ENCODE results near the gene GALNS. TPM values are rescaled to one million over a fixed set of nuclear protein-coding genes. Genes with fewer than 3 reads are reported as not detected.

GALNS gene
- total and polyA plus RNA-seq, 2 donors (not counting 1 experiment from before 2014, with no cell fraction given): 10.6 to 29.6 TPM

DNA sequence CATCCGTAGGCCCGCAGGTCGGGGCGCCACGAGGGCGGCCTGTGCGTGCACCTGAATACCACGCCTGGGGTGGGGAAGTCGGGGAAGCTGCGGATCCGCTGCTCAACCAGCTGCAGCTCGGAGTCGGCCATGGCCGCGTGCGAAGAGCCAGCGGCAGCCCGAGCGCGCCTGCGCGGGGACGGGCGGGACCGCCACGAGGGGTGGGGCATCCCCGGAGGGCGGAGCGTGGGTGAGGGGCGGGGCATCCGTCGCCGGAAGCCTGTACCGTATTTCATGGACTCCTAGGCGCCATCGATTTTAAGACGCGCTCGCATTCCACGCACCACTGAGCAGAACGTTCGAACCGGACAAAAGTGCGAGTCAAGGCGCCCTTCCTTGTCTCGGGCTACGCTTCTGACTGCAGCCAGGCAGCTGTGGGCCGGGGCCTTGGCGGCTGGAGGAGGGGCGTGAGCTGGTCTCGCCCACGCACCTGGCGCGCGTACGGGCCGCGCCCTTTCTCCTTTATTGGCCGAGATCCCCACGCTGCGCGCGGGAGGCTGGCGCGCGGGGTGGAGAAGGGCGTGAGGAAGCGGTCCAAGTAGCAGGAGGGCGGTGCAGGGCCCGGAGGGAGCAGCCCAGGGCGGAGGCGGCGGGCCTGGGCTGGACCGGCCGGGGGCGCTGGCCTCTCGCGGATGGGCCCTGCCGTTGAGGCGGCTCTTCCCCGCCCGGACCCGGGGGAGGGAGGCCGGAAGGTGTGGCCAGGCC is 44.8 kb downstream of the GALNS start, which contains the start of gene APRT:
TSS of gene APRT (minus strand) at position 160 of the 744 bp plus-strand sequence. CDS start at position 131, 29 bp downstream.
- DNase-seq (ENCODE audit: low read depth in 2 of 2): peak; percentile 93 to 95
- peaks cover 17% of the 10 kb centered on the region for H3K36me3 ChIP-seq (ENCODE audit: control insufficient read depth, insufficient read depth, low read length)
- no peaks in the 10 kb centered on the region for H3K27me3 ChIP-seq (ENCODE audit: control insufficient read depth, insufficient read depth, low read length)
- no peaks in the 10 kb centered on the region for H3K9me3 ChIP-seq (ENCODE audit: control insufficient read depth, insufficient read depth, low read depth, low read length)
- TF ChIP-seq EZH2 (IDR thresholded peaks at IDR 0.05; ENCODE audit: low read length, missing control alignments): no peak
- TF ChIP-seq, protein P1, sequence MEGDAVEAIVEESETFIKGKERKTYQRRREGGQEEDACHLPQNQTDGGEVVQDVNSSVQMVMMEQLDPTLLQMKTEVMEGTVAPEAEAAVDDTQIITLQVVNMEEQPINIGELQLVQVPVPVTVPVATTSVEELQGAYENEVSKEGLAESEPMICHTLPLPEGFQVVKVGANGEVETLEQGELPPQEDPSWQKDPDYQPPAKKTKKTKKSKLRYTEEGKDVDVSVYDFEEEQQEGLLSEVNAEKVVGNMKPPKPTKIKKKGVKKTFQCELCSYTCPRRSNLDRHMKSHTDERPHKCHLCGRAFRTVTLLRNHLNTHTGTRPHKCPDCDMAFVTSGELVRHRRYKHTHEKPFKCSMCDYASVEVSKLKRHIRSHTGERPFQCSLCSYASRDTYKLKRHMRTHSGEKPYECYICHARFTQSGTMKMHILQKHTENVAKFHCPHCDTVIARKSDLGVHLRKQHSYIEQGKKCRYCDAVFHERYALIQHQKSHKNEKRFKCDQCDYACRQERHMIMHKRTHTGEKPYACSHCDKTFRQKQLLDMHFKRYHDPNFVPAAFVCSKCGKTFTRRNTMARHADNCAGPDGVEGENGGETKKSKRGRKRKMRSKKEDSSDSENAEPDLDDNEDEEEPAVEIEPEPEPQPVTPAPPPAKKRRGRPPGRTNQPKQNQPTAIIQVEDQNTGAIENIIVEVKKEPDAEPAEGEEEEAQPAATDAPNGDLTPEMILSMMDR (conservative IDR thresholded peaks at IDR 0.05 in 1 of 2, IDR thresholded peaks at IDR 0.05 in 1 of 2; ENCODE audit: low read depth in 1 of 2, low read length in 2 of 2): peak; percentile 5 to 22
- peaks cover 15% of the 10 kb centered on the region for H3K4me1 ChIP-seq (ENCODE audit: control insufficient read depth, extremely low read depth, insufficient read depth, low read length)
- H3K9ac ChIP-seq (ENCODE audit: insufficient read depth, low read length): peak within 1 kb of the TSS; percentile 91
- peak within 1 kb of the TSS; percentile 65 to 75 (median 72) for H3K4me3 ChIP-seq (replicated peaks in 1 of 4; ENCODE audit: control extremely low read depth in 1 of 4, insufficient read depth in 1 of 4, low read depth in 3 of 4, low read length in 4 of 4)
- H2AFZ ChIP-seq (ENCODE audit: low read length): peak within 1 kb of the TSS; percentile 74
- H4K20me1 ChIP-seq (ENCODE audit: control insufficient read depth, extremely low read depth, insufficient read depth, low read length): no peaks in the 10 kb centered on the region
- H3K27ac ChIP-seq (ENCODE audit: insufficient read depth, low read length): peak within 1 kb of the TSS; percentile 88
- peaks cover 16% of the 10 kb centered on the region for H3K79me2 ChIP-seq (ENCODE audit: control insufficient read depth, insufficient read depth, low read length)
- peak within 1 kb of the TSS; percentile 83 for H3K4me2 ChIP-seq (ENCODE audit: extremely low read depth, insufficient read depth, low read length)

DNA sequence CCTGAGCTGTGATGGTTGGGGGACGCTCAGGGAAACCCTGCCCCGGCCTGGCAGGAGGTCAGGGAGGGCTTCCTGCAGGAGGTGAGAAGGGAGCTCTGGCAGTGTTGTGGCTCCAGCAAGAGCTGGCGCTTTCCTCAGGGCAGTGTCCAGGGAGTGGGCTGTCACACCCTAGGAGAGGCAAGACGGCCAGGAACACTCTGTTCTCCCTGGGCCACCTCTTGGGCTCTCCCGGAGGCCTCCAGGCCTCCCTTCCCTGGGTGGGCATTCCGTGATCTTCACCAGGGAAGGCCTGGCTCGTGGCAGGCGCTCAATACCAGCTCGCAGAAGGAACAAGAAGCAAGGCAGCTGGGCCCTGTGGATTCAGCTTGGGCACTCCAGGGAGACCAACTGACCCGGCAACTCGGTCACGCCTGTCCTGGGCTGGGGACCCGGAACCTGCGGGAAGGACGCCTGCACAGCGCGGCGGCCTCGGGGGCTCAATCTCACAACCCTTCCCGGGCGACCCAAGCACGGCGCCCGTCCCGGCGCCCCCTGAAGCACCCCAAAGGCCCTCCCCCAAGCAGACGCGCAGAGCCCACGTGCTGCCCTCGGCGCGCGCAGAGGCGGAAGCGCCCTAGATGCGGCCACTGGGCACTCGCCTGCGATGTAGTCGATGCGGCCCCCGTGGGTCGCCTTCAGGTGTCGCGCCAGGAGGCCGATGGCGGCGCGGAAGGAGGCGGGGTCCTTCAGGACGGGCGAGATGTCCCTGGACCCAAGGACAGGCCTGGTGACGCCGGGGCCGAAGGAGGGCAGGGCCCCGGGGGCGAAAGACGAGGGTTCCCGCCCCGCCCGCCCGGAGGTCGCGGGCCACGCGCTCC is 45.6 kb downstream of the GALNS start:
- Histone ChIP-seq H4K20me1 (ENCODE audit: control insufficient read depth, extremely low read depth, insufficient read depth, low read length) (no peaks in the 10 kb centered on the region), H3K27me3 (ENCODE audit: control insufficient read depth, insufficient read depth, low read length) (no peaks in the 10 kb centered on the region), H2AFZ (ENCODE audit: low read length) (no peak overlapping the region), H3K4me1 (ENCODE audit: control insufficient read depth, extremely low read depth, insufficient read depth, low read length) (peaks cover 15% of the 10 kb centered on the region), H3K27ac (ENCODE audit: insufficient read depth, low read length) (peak overlapping the region; percentile 88), H3K36me3 (ENCODE audit: control insufficient read depth, insufficient read depth, low read length) (peaks cover 20% of the 10 kb centered on the region), H3K9ac (ENCODE audit: insufficient read depth, low read length) (peak overlapping the region; percentile 91), H3K79me2 (ENCODE audit: control insufficient read depth, insufficient read depth, low read length) (peaks cover 19% of the 10 kb centered on the region), H3K9me3 (ENCODE audit: control insufficient read depth, insufficient read depth, low read depth, low read length) (no peaks in the 10 kb centered on the region), H3K4me2 (ENCODE audit: extremely low read depth, insufficient read depth, low read length) (peak overlapping the region; percentile 77), H3K4me3 (replicated peaks in 1 of 4; ENCODE audit: control extremely low read depth in 1 of 4, insufficient read depth in 1 of 4, low read depth in 3 of 4, low read length in 4 of 4) (peak overlapping the region; percentile 61 to 75 (median 72))
- TF ChIP-seq EZH2 (IDR thresholded peaks at IDR 0.05; ENCODE audit: low read length, missing control alignments): no peak
- TF ChIP-seq, protein P1 (conservative IDR thresholded peaks at IDR 0.05 in 1 of 2, IDR thresholded peaks at IDR 0.05 in 1 of 2; ENCODE audit: low read depth in 1 of 2, low read length in 2 of 2): no peak
- peak; percentile 74 to 82 for DNase-seq (ENCODE audit: low read depth in 2 of 2)
